H1 (cell line): ENCODE measurements around the gene ATOH8.

ENCODE experiments used
- BCL11A ChIP-seq, 2 experiments: IDR thresholded peaks; one replicate each; pipeline ENCODE4 v1.6.1; 2011; ENCODE audit warnings: low read depth in 2 of 2, low read length in 2 of 2, mild to moderate bottlenecking in 2 of 2
- CTBP2 ChIP-seq: IDR thresholded peaks from 2 replicates; pipeline ENCODE4 v1.7.0; 2011; ENCODE audit warnings: borderline replicate concordance, mild to moderate bottlenecking, moderate library complexity, mixed read lengths, low read length; ENCODE audit not compliant: insufficient read depth, insufficient read length
- GTF2F1 ChIP-seq: IDR thresholded peaks from 2 replicates; pipeline ENCODE4 v1.6.1; 2012; ENCODE audit warnings: low read depth, low read length, improper control_type of control experiment, borderline replicate concordance
- POLR2A ChIP-seq, 2 experiments: IDR thresholded peaks; 1 replicate in 1 of 2; 2 replicates in 1 of 2; pipeline ENCODE4 v1.6.1; 2011; ENCODE audit warnings: low read depth in 2 of 2, low read length in 2 of 2, mild to moderate bottlenecking in 2 of 2; ENCODE audit errors: control extremely low read depth in 1 of 2
- TF ChIP-seq, protein P1 (sequence below), 3 experiments: IDR thresholded peaks; 1 replicate in 2 of 3; 2 replicates in 1 of 3; pipeline versions ENCODE4 v1.5.1 to v1.6.1; 2011; ENCODE audit warnings: low read length in 3 of 3, mild to moderate bottlenecking in 3 of 3, inconsistent platforms in 2 of 3, low read depth in 1 of 3, moderate library complexity in 1 of 3; ENCODE audit not compliant: insufficient read depth in 1 of 3; ENCODE audit errors: control extremely low read depth in 1 of 3

DNA sequence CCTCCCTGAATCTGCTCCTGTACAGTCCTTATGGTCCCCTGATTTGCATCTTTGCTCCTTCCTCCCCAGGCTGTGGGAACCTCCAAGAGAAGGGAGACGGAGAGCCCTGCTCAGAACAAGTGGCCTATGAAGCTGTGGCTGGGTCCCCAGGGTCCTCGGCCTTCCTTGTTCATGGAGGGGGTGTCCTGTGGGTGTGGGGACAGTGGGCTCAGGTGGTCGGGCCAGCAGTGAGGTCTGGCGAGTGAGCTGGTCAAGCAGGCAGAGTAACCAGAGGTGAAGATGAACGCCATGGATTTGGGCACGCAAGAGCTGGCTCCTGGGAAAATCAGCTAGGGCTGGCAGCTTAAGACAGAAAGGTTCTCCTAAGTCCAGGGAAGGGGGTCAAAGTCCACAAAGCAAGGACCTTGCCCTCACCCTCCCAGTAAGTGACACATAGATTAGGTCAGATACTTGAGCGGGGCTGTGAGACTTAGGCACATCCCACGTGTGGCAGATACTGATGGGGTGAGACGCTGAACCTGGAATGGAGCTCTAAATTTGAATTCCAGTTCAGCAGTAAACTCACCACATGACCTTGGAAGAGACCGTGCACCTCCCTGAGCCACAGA, 34.8 kb upstream of the ATOH8 start:
- TF ChIP-seq BCL11A (IDR thresholded peaks at IDR 0.05; ENCODE audit: low read depth in 2 of 2, low read length in 2 of 2) (no peak), GTF2F1 (no peak), POLR2A (IDR thresholded peaks at IDR 0.05; ENCODE audit: control extremely low read depth in 1 of 2, low read depth in 2 of 2, low read length in 2 of 2) (no peak), CTBP2 (no peak)
- TF ChIP-seq, protein P1, sequence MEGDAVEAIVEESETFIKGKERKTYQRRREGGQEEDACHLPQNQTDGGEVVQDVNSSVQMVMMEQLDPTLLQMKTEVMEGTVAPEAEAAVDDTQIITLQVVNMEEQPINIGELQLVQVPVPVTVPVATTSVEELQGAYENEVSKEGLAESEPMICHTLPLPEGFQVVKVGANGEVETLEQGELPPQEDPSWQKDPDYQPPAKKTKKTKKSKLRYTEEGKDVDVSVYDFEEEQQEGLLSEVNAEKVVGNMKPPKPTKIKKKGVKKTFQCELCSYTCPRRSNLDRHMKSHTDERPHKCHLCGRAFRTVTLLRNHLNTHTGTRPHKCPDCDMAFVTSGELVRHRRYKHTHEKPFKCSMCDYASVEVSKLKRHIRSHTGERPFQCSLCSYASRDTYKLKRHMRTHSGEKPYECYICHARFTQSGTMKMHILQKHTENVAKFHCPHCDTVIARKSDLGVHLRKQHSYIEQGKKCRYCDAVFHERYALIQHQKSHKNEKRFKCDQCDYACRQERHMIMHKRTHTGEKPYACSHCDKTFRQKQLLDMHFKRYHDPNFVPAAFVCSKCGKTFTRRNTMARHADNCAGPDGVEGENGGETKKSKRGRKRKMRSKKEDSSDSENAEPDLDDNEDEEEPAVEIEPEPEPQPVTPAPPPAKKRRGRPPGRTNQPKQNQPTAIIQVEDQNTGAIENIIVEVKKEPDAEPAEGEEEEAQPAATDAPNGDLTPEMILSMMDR (IDR thresholded peaks at IDR 0.05; ENCODE audit: control extremely low read depth in 1 of 3, insufficient read depth in 1 of 3, low read depth in 1 of 3, low read length in 3 of 3): no peak
